Lower leg skin (tissue), 4 donors: ENCODE data around the gene ENPP6. TPM values are rescaled to one million over a fixed set of nuclear protein-coding genes. Genes with fewer than 3 reads are reported as not detected.
"Not testable (repeated sequence)": the region's sequence is repeated elsewhere in the genome, so short reads cannot be mapped to it uniquely, and the experiment has no call there.

Source experiments
- DNase-seq, 2 donors: peaks; one replicate each; pipeline ENCODE4 v3.0.0-alpha.2; 2019; ENCODE audit warnings: low spot score in 2 of 2
- H3K4me3 ChIP-seq: fragments of 200-600 bp; sonication (generic); 2 replicates; pipeline ENCODE4 v1.5.1; 2017; ENCODE audit warnings: mild to moderate bottlenecking, low read depth; ENCODE audit not compliant: poor library complexity, severe bottlenecking
- CTCF ChIP-seq, 3 donors: fragments of 450-650 bp; IDR thresholded peaks; one replicate each; pipeline ENCODE4 v1.5.1; 2016; ENCODE audit warnings: antibody characterized with exemption in 3 of 3, mild to moderate bottlenecking in 3 of 3, moderate library complexity in 2 of 3
- POLR2A ChIP-seq, 2 donors: fragments of 450-650 bp; IDR thresholded peaks; one replicate each; pipeline ENCODE4 v1.6.1; 2016 to 2017; ENCODE audit warnings: antibody characterized with exemption in 2 of 2, mild to moderate bottlenecking in 1 of 2, moderate library complexity in 1 of 2
- whole genome bisulfite sequencing, 2 donors: methylation state at CpG; one replicate each; pipeline ENCODE4 v1.1.5; 2018; 5-methylcytosine and 5-hydroxymethylcytosine counted together
- intact Hi-C: fragments of 100-400 bp; cut with DNase I; formaldehyde crosslinking; loops from one replicate; pipeline ENCODE4 v1.15.0; 2023; ENCODE audit warnings: low total_unique reads
- total RNA-seq, 4 donors: library from RNA; depleted of rRNA; stranded (reverse); fragments of >200 nt; gene quantifications; one replicate each; pipeline ENCODE4 v1.1.0, GENCODE V29; 2016

Gene ENPP6
- total RNA-seq, 4 donors from 2014 or later: 0.16 TPM; not detected in 3

GRCh38 chr4:184215709-184216328 is 1.9 kb downstream of the ENPP6 start:
- no peak for DNase-seq
- H3K4me3 ChIP-seq: no peak overlapping the region
- no peak for TF ChIP-seq POLR2A (IDR thresholded peaks at IDR 0.05)
- 50 to 57% methylated on average over 10 of the region's 10 CpGs for WGBS, 2 donors
- intact Hi-C loops: no loop called here

- 80 to 81% methylated on average over 5 of the region's 5 CpGs for WGBS, 2 donors
- TF ChIP-seq POLR2A (IDR thresholded peaks at IDR 0.05) (no peak), CTCF (IDR thresholded peaks at IDR 0.05) (no peak)
- intact Hi-C loops: no loop called here
- no peak for DNase-seq
- no peak overlapping the region for H3K4me3 ChIP-seq
Observed at GRCh38 chr4:184214931-184215330, 2.7 kb downstream of the ENPP6 start.

DNA sequence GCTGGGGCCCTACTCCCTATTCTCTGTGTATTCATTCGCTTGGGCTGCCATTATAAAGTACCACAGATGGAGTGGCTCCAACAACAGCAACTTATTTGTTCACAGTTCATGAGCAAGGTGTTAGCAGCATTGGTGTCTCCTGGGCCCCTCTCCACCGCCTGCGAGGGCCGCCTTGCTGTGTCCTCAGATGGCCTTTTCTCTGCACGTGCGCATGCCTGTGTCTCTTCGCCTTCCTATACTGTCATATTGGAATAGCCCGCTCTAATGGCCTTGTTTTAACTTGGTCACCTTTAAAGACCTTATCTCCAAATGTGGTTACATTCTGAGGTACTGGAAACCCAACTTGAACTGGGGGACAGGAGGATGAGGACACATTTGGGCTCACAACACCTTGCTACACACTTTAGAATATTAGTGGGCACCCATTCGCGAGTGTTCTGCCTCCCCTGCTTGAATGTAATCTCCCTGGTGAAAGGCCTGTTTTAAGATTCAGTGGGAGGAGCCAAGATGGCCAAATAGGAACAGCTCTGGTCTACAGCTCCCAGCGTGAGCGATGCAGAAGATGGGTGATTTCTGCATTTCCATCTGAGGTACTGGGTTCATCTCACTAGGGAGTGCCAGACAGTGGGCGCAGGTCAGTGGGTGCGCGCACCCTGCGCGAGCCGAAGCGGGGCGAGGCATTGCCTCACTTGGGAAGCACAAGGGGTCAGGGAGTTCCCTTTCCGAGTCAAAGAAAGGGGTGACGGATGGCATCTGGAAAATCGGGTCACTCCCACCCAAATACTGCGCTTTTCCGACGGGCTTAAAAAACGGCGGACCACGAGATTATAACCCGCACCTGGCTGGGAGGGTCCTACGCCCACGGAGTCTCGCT is 9.7 kb downstream of the ENPP6 start:
- H3K4me3 ChIP-seq, DNase-seq, intact Hi-C loops: not testable (repeated sequence)
- WGBS, 2 donors: 89 to 91% methylated on average over 33 of the region's 33 CpGs

DNA sequence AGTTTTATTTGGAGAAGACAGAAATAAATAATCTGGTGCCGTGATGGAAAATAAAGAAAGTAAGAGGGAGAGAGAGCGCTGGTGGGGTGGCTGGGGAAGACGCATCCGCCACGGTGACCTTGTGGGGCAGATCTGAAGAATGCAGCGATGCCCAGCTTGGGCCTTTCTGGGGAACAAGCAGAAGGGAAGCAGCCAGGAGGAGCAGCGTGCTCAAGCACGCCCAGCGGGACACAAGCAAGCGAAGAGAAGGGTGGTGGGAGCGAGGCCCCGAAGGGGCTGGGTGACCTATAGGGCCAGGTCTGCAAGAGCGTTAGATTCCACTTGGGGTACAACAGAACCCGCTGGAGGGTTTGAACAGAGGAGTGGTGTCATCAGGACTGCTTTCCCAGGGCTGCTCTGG is 12.4 kb downstream of the ENPP6 start:
- no peak overlapping the region for H3K4me3 ChIP-seq
- intact Hi-C loops: no loop called here
- 92 to 94% methylated on average over 14 of the region's 14 CpGs for WGBS, 2 donors
- TF ChIP-seq POLR2A (IDR thresholded peaks at IDR 0.05) (no peak), CTCF (IDR thresholded peaks at IDR 0.05) (no peak)
- DNase-seq: no peak

DNA sequence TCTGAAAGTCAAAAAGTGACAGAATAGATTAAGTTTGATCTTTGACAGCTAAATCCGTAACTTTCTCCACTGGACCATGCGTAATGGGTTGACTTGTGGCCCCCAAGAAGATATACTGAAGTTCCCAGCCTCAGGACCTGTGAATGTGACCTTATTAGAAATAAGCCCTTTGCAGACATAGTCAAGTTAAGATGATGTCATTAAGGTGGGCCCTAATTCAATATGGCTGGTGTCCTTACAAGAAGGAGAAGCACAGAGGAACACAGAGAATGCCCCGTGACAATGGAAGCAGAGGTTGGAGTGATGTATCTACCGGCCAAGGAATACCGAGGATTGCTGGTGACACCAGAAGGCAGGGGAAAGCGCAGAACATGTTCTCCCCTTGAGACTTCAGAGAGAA is 14.4 kb downstream of the ENPP6 start:
- WGBS, 2 donors: 96 to 97% methylated on average over 6 of the region's 6 CpGs
- DNase-seq: no peak
- TF ChIP-seq POLR2A (IDR thresholded peaks at IDR 0.05) (no peak), CTCF (IDR thresholded peaks at IDR 0.05) (no peak)
- H3K4me3 ChIP-seq: no peak overlapping the region
- intact Hi-C loops: no loop called here

DNA sequence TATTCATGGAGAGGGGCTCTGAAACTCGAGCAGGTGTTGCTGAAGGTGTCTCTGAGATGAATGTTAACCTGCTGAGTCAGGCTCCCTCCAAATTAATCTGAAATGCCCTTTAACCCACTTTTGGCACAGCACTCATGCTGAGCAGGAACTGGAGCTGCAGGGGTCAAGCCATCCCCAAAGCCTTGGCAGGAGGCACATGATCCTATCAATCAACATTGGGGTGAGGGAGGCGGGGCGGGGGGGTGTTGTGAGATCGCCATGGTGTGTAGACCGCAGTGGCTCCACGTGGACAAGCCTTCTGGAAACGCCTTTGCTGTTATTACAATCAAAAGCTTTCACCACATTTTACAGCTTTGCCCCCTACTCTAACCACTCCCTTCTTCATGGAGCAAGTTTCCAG is 16.5 kb downstream of the ENPP6 start:
- TF ChIP-seq POLR2A (IDR thresholded peaks at IDR 0.05) (no peak), CTCF (IDR thresholded peaks at IDR 0.05) (no peak)
- peak in 1 of 2 donors; percentile 78 for DNase-seq
- WGBS, 2 donors: 69% methylated on average over 7 of the region's 7 CpGs
- H3K4me3 ChIP-seq: no peak overlapping the region
- intact Hi-C loops: no loop called here
